ENCODE data around the gene CILP. TPM values are rescaled to one million over a fixed set of nuclear protein-coding genes. Genes with fewer than 3 reads are reported as not detected.

The CILP gene
- total and polyA plus RNA-seq, 3 donors from 2014 or later, result 8.0 to 48.6 (median 27.1) TPM

- intact Hi-C loops (cut with DNase I; ENCODE audit: low total_unique reads), result loop anchor here (10.0 kb wide), 1 partner anchor 53 kb away; no protein-coding TSS in a partner anchor
- H3K4me3 ChIP-seq, result no peak overlapping the region
- H3K27me3 ChIP-seq, result no peaks in the 10 kb centered on the region
- H3K9me3 ChIP-seq, result no peaks in the 10 kb centered on the region
- DNase-seq, result no peak
- TF ChIP-seq POLR2A (IDR thresholded peaks at IDR 0.05), result no peak
- TF ChIP-seq CTCF (IDR thresholded peaks at IDR 0.05), result no peak
- no peaks in the 10 kb centered on the region for H3K36me3 ChIP-seq (ENCODE audit: low read depth, missing control alignments)
- 92% methylated on average over 1 of the region's 1 CpG for WGBS, 2 donors
- H3K4me1 ChIP-seq, result no peaks in the 10 kb centered on the region
- no peak overlapping the region for H3K27ac ChIP-seq
Observed at GRCh38 chr15:65201918-65202317, 9.4 kb downstream of the CILP start.

- DNase-seq, result no peak
- H3K36me3 ChIP-seq (ENCODE audit: low read depth, missing control alignments), result no peaks in the 10 kb centered on the region
- H3K9me3 ChIP-seq, result no peaks in the 10 kb centered on the region
- TF ChIP-seq CTCF (IDR thresholded peaks at IDR 0.05) (no peak), POLR2A (IDR thresholded peaks at IDR 0.05) (no peak)
- no peak overlapping the region for H3K27ac ChIP-seq
- WGBS, 2 donors, result 98 to 100% methylated on average over 12 of the region's 12 CpGs
- no peaks in the 10 kb centered on the region for H3K27me3 ChIP-seq
- no peak overlapping the region for H3K4me3 ChIP-seq
- intact Hi-C loops (cut with DNase I; ENCODE audit: low total_unique reads), result no loop called here
- no peaks in the 10 kb centered on the region for H3K4me1 ChIP-seq
Observed at GRCh38 chr15:65198571-65198970, 12.7 kb downstream of the CILP start.

DNA sequence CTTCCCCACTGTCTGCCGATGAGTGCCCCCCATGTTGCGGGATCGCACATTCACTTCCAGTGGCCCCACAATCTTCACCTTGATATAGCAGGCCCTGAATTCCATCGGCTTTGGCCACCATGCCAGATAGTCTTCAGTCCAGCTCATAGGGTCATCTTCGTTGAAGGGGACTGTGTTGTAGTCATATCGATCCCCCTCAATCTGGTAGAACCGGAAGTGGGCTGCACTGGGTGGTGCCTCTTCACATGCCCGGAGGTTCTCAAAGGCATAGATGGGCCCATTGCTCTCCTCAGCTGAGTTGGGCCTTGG lies 14.0 kb downstream of the CILP start:
- 95% methylated on average over 6 to 8 of the region's 8 CpGs for WGBS, 2 donors
- Histone ChIP-seq H3K4me1 (no peaks in the 10 kb centered on the region), H3K27me3 (no peaks in the 10 kb centered on the region), H3K4me3 (no peak overlapping the region), H3K9me3 (no peaks in the 10 kb centered on the region), H3K27ac (no peak overlapping the region), H3K36me3 (ENCODE audit: low read depth, missing control alignments) (no peaks in the 10 kb centered on the region)
- TF ChIP-seq POLR2A (IDR thresholded peaks at IDR 0.05) (no peak), CTCF (IDR thresholded peaks at IDR 0.05) (no peak)
- intact Hi-C loops (cut with DNase I; ENCODE audit: low total_unique reads), result no loop called here
- no peak for DNase-seq

DNA sequence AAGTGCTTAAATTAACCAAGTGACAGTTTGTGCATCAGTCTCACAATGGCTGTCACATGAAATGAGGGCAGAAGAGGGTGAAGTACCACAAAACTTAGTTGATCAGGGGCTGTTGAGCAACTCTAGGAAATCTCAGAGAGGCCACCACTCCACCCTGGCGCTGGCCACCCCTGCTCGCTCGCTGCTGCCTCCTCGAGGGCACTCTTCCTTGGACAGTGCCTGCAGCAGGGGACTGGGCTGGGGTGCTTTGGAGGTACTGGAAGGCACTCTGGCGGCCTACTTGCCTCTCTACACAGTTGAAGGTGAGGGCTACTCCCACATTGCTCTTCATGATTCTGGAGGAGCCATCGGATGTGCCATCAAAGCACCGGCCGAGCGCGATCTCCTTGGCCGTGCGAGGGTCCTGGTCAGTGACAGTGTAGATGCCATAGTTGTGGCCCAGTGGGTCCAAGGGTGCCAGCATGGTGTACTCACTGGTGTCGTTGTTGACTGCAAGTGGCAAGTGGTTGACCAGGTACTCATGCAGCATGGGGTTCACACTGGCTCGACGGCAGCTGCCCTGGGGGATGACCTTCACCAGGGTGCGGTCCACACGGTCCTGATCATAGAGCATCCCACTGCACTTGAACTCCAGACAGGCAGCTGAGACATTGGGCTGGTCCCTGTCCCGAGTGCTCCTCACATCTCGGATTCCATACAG lies 14.5 kb downstream of the CILP start:
- Histone ChIP-seq H3K27ac (peak overlapping the region in 1 of 2 donors; percentile 78), H3K27me3 (no peaks in the 10 kb centered on the region), H3K9me3 (no peaks in the 10 kb centered on the region), H3K4me3 (no peak overlapping the region), H3K4me1 (no peaks in the 10 kb centered on the region), H3K36me3 (ENCODE audit: low read depth, missing control alignments) (no peaks in the 10 kb centered on the region)
- no peak for DNase-seq
- WGBS, 2 donors, result 87 to 93% methylated on average over 13 to 19 of the region's 19 CpGs
- TF ChIP-seq CTCF (IDR thresholded peaks at IDR 0.05) (no peak), POLR2A (IDR thresholded peaks at IDR 0.05) (no peak)
- intact Hi-C loops (cut with DNase I; ENCODE audit: low total_unique reads), result no loop called here

- 68 to 75% methylated on average over 5 of the region's 5 CpGs for WGBS, 2 donors
- TF ChIP-seq CTCF (IDR thresholded peaks at IDR 0.05), result no peak
- no peak for TF ChIP-seq POLR2A (IDR thresholded peaks at IDR 0.05)
- H3K36me3 ChIP-seq (ENCODE audit: low read depth, missing control alignments), result no peaks in the 10 kb centered on the region
- intact Hi-C loops (cut with DNase I; ENCODE audit: low total_unique reads), result no loop called here
- H3K27me3 ChIP-seq, result no peaks in the 10 kb centered on the region
- no peaks in the 10 kb centered on the region for H3K9me3 ChIP-seq
- H3K27ac ChIP-seq, result peak overlapping the region in 1 of 2 donors; percentile 78
- no peaks in the 10 kb centered on the region for H3K4me1 ChIP-seq
- H3K4me3 ChIP-seq, result no peak overlapping the region
- DNase-seq, result peak; percentile 31
Observed at GRCh38 chr15:65195548-65195923, 15.7 kb downstream of the CILP start.
